ENCODE measurements around the gene PI16. TPM values are rescaled to one million over a fixed set of nuclear protein-coding genes. Genes with fewer than 3 reads are reported as not detected.

Gene PI16
- total RNA-seq, 4 donors from 2014 or later, result 2.8 to 17.2 (median 3.9) TPM

DNA sequence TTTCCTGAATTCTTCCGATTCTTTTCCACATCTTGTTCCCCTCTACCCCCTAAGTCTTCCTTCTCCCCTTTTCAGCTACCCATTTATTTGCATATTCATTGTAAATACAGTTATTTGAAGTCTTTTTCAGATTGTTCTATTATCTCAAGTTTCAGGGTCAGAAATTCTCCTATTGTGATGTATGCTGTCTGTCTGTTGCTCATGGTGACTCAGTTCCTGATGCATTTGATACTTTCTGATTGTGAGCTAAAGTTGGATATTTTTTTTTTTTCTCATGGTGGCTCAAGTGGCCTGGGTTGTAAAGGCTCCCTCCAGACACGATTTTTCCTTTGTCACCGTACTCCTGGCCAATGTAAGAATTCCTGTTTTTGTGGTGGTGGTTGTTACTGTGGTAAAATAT lies 4.9 kb upstream of the PI16 start:
- DNase-seq (ENCODE audit: low spot score in 2 of 2), result no peak
- H3K27ac ChIP-seq, result no peak overlapping the region
- H3K4me3 ChIP-seq, result no peak overlapping the region
- no peaks in the 10 kb centered on the region for H3K27me3 ChIP-seq
- H3K9me3 ChIP-seq, result no peaks in the 10 kb centered on the region
- 87% methylated on average over 3 of the region's 3 CpGs for WGBS
- H3K36me3 ChIP-seq, result no peaks in the 10 kb centered on the region
- H3K4me1 ChIP-seq, result no peaks in the 10 kb centered on the region
- TF ChIP-seq POLR2A (IDR thresholded peaks at IDR 0.05), result no peak
- no peak for TF ChIP-seq POLR2AphosphoS5 (IDR thresholded peaks at IDR 0.05)
- TF ChIP-seq, protein P1, sequence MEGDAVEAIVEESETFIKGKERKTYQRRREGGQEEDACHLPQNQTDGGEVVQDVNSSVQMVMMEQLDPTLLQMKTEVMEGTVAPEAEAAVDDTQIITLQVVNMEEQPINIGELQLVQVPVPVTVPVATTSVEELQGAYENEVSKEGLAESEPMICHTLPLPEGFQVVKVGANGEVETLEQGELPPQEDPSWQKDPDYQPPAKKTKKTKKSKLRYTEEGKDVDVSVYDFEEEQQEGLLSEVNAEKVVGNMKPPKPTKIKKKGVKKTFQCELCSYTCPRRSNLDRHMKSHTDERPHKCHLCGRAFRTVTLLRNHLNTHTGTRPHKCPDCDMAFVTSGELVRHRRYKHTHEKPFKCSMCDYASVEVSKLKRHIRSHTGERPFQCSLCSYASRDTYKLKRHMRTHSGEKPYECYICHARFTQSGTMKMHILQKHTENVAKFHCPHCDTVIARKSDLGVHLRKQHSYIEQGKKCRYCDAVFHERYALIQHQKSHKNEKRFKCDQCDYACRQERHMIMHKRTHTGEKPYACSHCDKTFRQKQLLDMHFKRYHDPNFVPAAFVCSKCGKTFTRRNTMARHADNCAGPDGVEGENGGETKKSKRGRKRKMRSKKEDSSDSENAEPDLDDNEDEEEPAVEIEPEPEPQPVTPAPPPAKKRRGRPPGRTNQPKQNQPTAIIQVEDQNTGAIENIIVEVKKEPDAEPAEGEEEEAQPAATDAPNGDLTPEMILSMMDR (IDR thresholded peaks at IDR 0.05), result no peak
- TF ChIP-seq EP300 (IDR thresholded peaks at IDR 0.05), result no peak

DNA sequence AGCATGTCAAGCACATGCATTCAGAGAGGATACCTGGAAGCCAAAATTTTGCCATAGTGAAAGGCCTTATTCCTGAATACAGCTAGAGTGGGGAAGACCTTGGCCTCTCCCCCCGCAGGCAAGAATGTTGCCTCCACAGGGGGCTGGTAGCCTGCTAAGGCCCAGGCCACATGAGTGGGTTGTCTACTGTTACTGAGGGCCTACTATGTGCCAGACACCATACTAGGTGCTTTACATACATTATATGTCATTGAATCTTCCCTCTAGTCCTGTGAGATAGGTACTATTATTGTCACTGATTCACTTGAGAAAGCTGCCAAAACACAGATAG lies 642 bp upstream of the PI16 start:
- peak; percentile 21 to 29 for DNase-seq (ENCODE audit: low spot score in 2 of 2)
- no peak overlapping the region for H3K4me3 ChIP-seq
- no peak overlapping the region for H3K27ac ChIP-seq
- H3K27me3 ChIP-seq, result no peaks in the 10 kb centered on the region
- H3K9me3 ChIP-seq, result no peaks in the 10 kb centered on the region
- H3K4me1 ChIP-seq, result peaks cover 38% of the 10 kb centered on the region
- TF ChIP-seq POLR2A (IDR thresholded peaks at IDR 0.05) (no peak), POLR2AphosphoS5 (IDR thresholded peaks at IDR 0.05) (no peak)
- TF ChIP-seq, protein P1 (IDR thresholded peaks at IDR 0.05), result no peak
- no peaks in the 10 kb centered on the region for H3K36me3 ChIP-seq
- 100% methylated on average over 1 of the region's 1 CpG for WGBS

DNA sequence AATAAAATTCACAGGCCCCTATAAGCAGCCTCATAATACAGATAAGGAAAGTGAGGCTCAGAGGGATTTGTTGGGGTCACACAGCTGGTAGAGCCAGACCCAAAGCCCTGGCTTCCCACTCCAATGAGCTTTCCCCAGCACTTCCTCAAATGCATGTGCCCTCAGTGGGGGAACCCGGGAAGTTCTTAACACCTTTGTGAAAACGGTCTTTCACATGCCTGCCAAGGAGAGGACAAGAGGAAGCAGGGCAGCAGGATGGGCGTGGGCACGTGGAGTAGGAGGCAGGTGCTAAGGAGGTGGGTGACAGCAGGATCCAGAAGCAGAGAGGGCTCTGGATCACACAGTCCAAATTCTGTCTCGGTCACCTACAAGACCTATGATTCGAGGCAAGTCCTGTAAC lies 598 bp downstream of the PI16 start:
- no peaks in the 10 kb centered on the region for H3K27me3 ChIP-seq
- H3K4me3 ChIP-seq, result peak overlapping the region; percentile 20
- peak overlapping the region; percentile 1 for H3K27ac ChIP-seq
- peak; percentile 48 to 53 for DNase-seq (ENCODE audit: low spot score in 2 of 2)
- no peaks in the 10 kb centered on the region for H3K9me3 ChIP-seq
- 58% methylated on average over 6 of the region's 6 CpGs for WGBS
- no peaks in the 10 kb centered on the region for H3K36me3 ChIP-seq
- H3K4me1 ChIP-seq, result peaks cover 42% of the 10 kb centered on the region
- TF ChIP-seq POLR2AphosphoS5 (IDR thresholded peaks at IDR 0.05) (no peak), EP300 (IDR thresholded peaks at IDR 0.05) (no peak), POLR2A (IDR thresholded peaks at IDR 0.05) (no peak)
- TF ChIP-seq, protein P1 (IDR thresholded peaks at IDR 0.05), result no peak

DNA sequence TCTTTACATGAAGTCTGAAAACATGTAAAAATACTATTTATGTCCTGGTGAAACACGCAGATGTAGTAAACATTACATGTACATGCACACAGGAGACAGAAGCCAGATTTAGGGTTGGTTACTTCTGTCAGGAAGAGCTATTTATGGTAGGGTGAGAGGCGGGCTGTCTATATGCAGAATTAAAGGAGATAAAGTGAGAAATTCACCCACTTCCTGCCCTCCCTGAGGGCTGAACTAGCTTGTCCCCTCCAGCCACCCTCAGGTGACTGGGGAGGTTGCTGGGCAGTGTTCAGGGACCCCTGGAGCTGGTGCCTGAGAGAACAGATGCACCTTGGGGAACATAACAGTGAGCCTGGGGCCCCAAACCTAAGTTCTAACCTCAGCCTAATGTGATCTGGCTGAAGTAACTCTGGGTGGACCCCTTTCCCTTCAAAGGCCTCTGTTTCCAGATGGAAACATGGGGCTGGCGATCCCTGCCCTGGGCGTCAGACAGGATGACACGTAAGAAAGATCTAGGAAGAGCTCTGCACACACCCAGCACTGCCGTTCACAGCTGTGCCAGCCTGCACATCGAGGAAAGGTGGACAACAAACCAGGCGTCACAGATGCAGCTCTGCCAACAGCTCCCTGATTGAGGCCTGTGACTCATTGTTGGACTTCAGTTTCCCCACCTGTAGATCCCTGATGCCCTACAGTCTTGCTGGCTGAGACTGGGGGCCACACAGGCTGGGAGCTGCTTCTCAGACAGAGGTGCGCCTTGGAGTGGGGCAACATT lies 1.3 kb downstream of the PI16 start:
- peak; percentile 53 to 66 for DNase-seq (ENCODE audit: low spot score in 2 of 2)
- 36% methylated on average over 6 of the region's 9 CpGs for WGBS
- H3K27me3 ChIP-seq, result no peaks in the 10 kb centered on the region
- H3K9me3 ChIP-seq, result no peaks in the 10 kb centered on the region
- peaks cover 49% of the 10 kb centered on the region for H3K4me1 ChIP-seq
- H3K4me3 ChIP-seq, result no peak overlapping the region
- H3K27ac ChIP-seq, result peak overlapping the region; percentile 1
- no peak for TF ChIP-seq POLR2A (IDR thresholded peaks at IDR 0.05)
- TF ChIP-seq EP300 (IDR thresholded peaks at IDR 0.05), result no peak
- TF ChIP-seq POLR2AphosphoS5 (IDR thresholded peaks at IDR 0.05), result no peak
- TF ChIP-seq, protein P1 (IDR thresholded peaks at IDR 0.05), result no peak
- H3K36me3 ChIP-seq, result no peaks in the 10 kb centered on the region

DNA sequence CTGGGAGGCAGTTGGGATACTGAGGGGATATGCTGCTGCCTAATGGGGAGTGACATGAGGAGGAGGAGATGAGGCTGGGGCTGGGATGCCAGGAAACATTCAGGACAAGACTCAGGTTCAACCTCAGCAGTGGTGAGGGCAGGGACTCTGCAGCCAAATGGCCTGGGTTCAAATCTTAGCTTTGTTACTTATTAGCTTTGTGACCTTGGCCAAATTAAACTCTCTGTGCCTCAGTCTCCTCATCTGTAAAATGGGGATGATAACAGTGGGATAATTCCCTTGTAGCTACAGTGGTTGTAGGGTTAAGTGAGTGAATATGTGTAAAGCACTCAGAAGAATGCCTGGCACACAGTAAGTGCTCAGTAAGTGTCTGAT lies 1.9 kb downstream of the PI16 start:
- H3K36me3 ChIP-seq, result no peaks in the 10 kb centered on the region
- no peak for TF ChIP-seq EP300 (IDR thresholded peaks at IDR 0.05)
- no peak for TF ChIP-seq POLR2A (IDR thresholded peaks at IDR 0.05)
- TF ChIP-seq, protein P1 (IDR thresholded peaks at IDR 0.05), result no peak
- TF ChIP-seq POLR2AphosphoS5 (IDR thresholded peaks at IDR 0.05), result no peak
- H3K27ac ChIP-seq, result no peak overlapping the region
- H3K9me3 ChIP-seq, result no peaks in the 10 kb centered on the region
- no peak overlapping the region for H3K4me3 ChIP-seq
- H3K27me3 ChIP-seq, result no peaks in the 10 kb centered on the region
- H3K4me1 ChIP-seq, result peaks cover 52% of the 10 kb centered on the region
- no peak for DNase-seq (ENCODE audit: low spot score in 2 of 2)
